ENCODE measurements around the gene RHBDD3. TPM values are rescaled to one million over a fixed set of nuclear protein-coding genes. Genes with fewer than 3 reads are reported as not detected.
A peak's percentile ranks its signal among the peaks of the same experiment; 100 is the strongest.

The RHBDD3 gene
- total RNA-seq, 1 donor from 2014 or later: 35.6 TPM

DNA sequence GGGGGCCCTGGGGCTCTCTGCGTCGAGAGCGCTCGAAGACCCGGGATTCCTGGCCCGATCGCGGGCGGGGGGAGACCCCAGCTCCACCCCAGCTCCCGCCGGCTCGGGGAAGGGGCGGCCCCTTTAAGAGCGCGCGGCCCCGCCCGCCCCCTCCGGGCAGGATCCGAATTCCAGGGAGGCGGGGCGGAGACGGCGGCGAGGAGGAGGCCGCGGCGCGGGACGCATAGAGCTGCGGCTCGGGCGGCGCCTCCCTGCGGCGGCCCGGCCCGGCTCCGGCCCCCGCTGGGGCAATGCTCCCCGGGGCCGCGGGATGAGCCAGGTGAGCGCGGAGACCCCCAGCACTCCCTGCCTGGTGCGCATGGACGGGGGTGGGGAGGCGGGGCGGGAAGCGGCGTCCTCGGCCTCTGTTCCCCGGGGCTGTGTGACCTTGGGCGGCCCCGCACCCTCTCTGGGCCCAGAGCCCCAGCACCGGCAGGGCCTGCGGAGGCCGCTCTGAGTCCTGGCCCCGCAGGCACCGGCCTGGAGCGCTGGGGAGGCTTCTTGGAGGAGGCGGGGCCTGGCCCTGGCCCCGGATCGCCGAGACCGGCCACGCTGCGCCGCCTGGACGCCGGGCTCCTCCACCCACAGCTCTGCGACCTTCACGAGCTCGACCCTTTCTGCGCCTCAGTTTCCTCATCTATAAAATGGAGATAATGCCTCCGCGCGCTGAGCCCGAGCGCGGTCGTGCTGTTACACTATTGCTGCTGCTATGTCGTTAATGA lies 39.2 kb upstream of the RHBDD3 start:
- no peaks in the 10 kb centered on the region for H3K9me3 ChIP-seq (ENCODE audit: insufficient read depth, low read depth, low read length)
- FAIRE-seq: no peak
- Mint-ChIP-seq H3K27me3 (ENCODE audit: low read depth, unreplicated experiment) (no peaks in the 10 kb centered on the region), H3K9me3 (ENCODE audit: unreplicated experiment) (no peaks in the 10 kb centered on the region), H3K36me3 (ENCODE audit: low read depth, unreplicated experiment) (peaks cover 1% of the 10 kb centered on the region), H3K27ac (ENCODE audit: unreplicated experiment) (peak overlapping the region; percentile 83), H3K4me1 (ENCODE audit: low read depth, unreplicated experiment) (peaks cover 4% of the 10 kb centered on the region), H3K4me3 (ENCODE audit: unreplicated experiment) (peak overlapping the region; percentile 91)
- no peak for DNase-seq (ENCODE audit: low read depth)
- H4K20me1 ChIP-seq (ENCODE audit: insufficient read depth, low read length): peaks cover 18% of the 10 kb centered on the region
- no peaks in the 10 kb centered on the region for H3K27me3 ChIP-seq (ENCODE audit: insufficient read depth, low read length)
- no peak for TF ChIP-seq EZH2 (IDR thresholded peaks at IDR 0.05; ENCODE audit: insufficient read depth, low read length)
- TF ChIP-seq, protein P1, sequence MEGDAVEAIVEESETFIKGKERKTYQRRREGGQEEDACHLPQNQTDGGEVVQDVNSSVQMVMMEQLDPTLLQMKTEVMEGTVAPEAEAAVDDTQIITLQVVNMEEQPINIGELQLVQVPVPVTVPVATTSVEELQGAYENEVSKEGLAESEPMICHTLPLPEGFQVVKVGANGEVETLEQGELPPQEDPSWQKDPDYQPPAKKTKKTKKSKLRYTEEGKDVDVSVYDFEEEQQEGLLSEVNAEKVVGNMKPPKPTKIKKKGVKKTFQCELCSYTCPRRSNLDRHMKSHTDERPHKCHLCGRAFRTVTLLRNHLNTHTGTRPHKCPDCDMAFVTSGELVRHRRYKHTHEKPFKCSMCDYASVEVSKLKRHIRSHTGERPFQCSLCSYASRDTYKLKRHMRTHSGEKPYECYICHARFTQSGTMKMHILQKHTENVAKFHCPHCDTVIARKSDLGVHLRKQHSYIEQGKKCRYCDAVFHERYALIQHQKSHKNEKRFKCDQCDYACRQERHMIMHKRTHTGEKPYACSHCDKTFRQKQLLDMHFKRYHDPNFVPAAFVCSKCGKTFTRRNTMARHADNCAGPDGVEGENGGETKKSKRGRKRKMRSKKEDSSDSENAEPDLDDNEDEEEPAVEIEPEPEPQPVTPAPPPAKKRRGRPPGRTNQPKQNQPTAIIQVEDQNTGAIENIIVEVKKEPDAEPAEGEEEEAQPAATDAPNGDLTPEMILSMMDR (IDR thresholded peaks at IDR 0.05; ENCODE audit: insufficient read depth, low read depth, low read length): no peak
- H3K27ac ChIP-seq (ENCODE audit: low read depth, low read length): peak overlapping the region; percentile 78
- peak overlapping the region; percentile 90 for H2AFZ ChIP-seq (ENCODE audit: low read depth, low read length)
- H3K4me3 ChIP-seq (ENCODE audit: insufficient read depth, low read depth, low read length): peak overlapping the region; percentile 79
- peaks cover 52% of the 10 kb centered on the region for H3K4me1 ChIP-seq (ENCODE audit: insufficient read depth, low read length)
- H3K36me3 ChIP-seq (ENCODE audit: insufficient read depth, low read length): no peaks in the 10 kb centered on the region
- H3K79me2 ChIP-seq (ENCODE audit: insufficient read depth, low read length): peaks cover 34% of the 10 kb centered on the region
- H3K4me2 ChIP-seq (ENCODE audit: low read length): peak overlapping the region; percentile 92
- peak overlapping the region; percentile 84 for H3K9ac ChIP-seq (ENCODE audit: low read length)

DNA sequence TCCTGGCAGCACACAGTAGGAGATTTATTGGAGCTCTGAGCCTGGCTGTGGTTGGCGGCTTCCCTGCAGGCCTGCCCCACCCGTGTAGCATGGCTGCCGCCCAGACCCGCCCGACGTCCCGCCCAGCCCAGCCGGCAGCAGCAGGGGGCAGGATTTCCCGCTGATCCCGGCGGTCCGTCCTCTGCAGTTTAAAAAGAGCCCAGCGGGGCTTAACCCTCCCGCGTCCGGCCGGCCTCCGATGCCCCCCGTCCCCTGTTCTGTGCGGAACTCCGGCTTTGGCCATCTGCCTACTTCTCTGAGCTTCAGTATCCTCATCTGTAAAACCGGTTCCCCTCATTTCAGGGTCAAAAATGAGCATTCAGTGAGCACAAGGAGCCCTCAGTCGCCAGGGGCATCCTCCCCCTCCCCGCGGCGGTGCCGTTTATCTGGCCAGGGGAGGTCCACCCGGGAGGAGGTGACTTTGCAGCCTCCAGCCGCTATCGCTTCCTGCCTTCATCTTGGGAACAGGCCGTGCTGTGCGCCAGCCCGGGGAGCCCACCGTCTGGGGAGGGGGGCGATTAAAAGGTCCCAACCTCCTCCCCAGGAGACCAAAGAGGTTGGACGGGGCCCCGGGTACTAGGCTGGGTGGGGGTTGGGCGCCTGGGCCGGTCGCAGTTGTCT lies 38.5 kb upstream of the RHBDD3 start, which contains the start of gene GAS2L1:
Gene GAS2L1 (plus strand): TSS at position 476 of the 660 bp plus-strand sequence. CDS start 1,456 bp downstream, outside the sequence.
- no peaks in the 10 kb centered on the region for H3K36me3 ChIP-seq (ENCODE audit: insufficient read depth, low read length)
- DNase-seq (ENCODE audit: low read depth) (peak; percentile 57), FAIRE-seq (no peak)
- H3K9me3 Mint-ChIP-seq (ENCODE audit: unreplicated experiment): no peaks in the 10 kb centered on the region
- peaks cover 34% of the 10 kb centered on the region for H3K79me2 ChIP-seq (ENCODE audit: insufficient read depth, low read length)
- peaks cover 4% of the 10 kb centered on the region for H3K4me1 Mint-ChIP-seq (ENCODE audit: low read depth, unreplicated experiment)
- peak within 1 kb of the TSS; percentile 90 for H2AFZ ChIP-seq (ENCODE audit: low read depth, low read length)
- peak within 1 kb of the TSS; percentile 84 for H3K9ac ChIP-seq (ENCODE audit: low read length)
- H3K9me3 ChIP-seq (ENCODE audit: insufficient read depth, low read depth, low read length): no peaks in the 10 kb centered on the region
- H3K4me3 Mint-ChIP-seq (ENCODE audit: unreplicated experiment): peak within 1 kb of the TSS; percentile 91
- H3K4me1 ChIP-seq (ENCODE audit: insufficient read depth, low read length): peaks cover 46% of the 10 kb centered on the region
- H3K27me3 Mint-ChIP-seq (ENCODE audit: low read depth, unreplicated experiment): no peaks in the 10 kb centered on the region
- TF ChIP-seq EZH2 (IDR thresholded peaks at IDR 0.05; ENCODE audit: insufficient read depth, low read length): no peak
- TF ChIP-seq, protein P1 (IDR thresholded peaks at IDR 0.05; ENCODE audit: insufficient read depth, low read depth, low read length): peak; percentile 18
- H3K27me3 ChIP-seq (ENCODE audit: insufficient read depth, low read length): no peaks in the 10 kb centered on the region
- peak within 1 kb of the TSS; percentile 92 for H3K4me2 ChIP-seq (ENCODE audit: low read length)
- peak within 1 kb of the TSS; percentile 79 for H3K4me3 ChIP-seq (ENCODE audit: insufficient read depth, low read depth, low read length)
- peak within 1 kb of the TSS; percentile 83 for H3K27ac Mint-ChIP-seq (ENCODE audit: unreplicated experiment)
- H3K27ac ChIP-seq (ENCODE audit: low read depth, low read length): peak within 1 kb of the TSS; percentile 78
- peaks cover 1% of the 10 kb centered on the region for H3K36me3 Mint-ChIP-seq (ENCODE audit: low read depth, unreplicated experiment)
- peaks cover 22% of the 10 kb centered on the region for H4K20me1 ChIP-seq (ENCODE audit: insufficient read depth, low read length)
